Endometrial microvascular endothelial cells (primary cell): ENCODE data around the gene CDKAL1. TPM values are rescaled to one million over a fixed set of nuclear protein-coding genes. Genes with fewer than 3 reads are reported as not detected.
"Not testable (repeated sequence)": the region's sequence is repeated elsewhere in the genome, so short reads cannot be mapped to it uniquely, and the experiment has no call there.

Source experiments
- in situ Hi-C: cut with HindIII; loops from 2 replicates; pipeline ENCODE4 v1.10.0; 2017; ENCODE audit warnings: low sequenced_read_pairs, low pct_unique_long_range_greater_than_20kb; ENCODE audit errors: inconsistent ontology term
- total RNA-seq: library from RNA; depleted of rRNA; stranded (reverse); fragments of >200 nt; gene quantifications from one replicate; pipeline ENCODE4 v1.2.3, GENCODE V29; 2015; ENCODE audit errors: inconsistent ontology term

Gene CDKAL1
- total RNA-seq, 1 donor from 2014 or later, result 15.4 TPM

DNA sequence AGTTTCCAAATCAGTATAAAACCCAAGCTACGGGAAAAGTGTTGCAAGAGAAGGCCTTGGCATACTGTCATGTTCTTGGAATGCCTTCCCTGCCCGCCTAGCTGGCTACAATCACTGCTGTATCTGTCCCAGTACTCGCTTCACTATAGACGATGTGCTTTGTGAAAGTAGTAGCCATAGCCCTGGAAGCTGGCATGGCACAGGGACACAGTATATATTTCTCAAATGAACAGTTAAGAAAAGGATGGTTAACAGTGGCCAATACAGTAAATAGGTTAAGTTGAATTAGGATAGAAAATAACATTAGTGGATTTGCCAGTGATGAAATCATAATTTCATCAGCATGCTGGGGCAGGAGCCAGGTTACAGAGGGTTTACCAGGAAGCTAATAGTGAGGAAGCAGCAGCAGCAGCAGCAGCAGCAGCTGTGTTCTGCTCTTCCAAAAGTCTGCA, 499.3 kb downstream of the CDKAL1 start:
- in situ Hi-C loops, result no loop called here

DNA sequence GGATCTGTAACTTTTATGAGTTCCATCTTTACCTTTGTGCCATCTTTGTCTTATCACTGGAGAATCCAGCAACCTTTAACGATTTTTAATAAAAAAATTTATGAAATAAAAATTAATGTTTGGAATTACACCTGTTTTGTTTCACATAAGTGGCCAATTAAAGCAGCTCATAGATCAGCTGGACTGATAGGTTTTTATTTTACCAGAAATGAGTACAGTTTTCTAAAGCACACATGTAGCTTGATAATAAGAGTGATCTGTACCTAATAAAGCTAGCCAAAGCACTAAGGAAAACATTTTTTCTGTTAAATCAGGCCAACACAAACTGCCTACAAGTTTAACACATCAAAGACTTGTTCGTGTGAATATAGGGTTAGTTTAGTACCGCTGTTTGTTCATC, 500.1 kb downstream of the CDKAL1 start:
- in situ Hi-C loops, result no loop called here

DNA sequence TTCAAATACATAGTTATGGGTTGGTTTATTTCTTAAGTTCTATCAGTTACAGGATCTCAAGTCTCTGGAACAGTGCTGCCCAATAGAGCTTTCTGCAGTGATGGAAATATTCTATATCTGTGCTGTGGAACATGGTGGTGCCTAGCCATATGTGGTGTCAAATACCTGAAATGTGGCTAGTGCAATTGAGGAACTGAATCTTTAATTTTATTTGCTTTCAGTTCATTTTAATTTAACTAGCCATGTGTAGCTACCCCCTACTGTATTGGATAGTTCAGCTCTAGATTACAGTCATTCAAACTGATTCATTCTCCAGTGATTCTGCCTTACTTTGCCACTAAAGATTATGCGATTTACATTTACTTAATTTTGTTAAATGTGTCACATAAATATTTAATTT, 503.2 kb downstream of the CDKAL1 start:
- in situ Hi-C loops, result no loop called here

DNA sequence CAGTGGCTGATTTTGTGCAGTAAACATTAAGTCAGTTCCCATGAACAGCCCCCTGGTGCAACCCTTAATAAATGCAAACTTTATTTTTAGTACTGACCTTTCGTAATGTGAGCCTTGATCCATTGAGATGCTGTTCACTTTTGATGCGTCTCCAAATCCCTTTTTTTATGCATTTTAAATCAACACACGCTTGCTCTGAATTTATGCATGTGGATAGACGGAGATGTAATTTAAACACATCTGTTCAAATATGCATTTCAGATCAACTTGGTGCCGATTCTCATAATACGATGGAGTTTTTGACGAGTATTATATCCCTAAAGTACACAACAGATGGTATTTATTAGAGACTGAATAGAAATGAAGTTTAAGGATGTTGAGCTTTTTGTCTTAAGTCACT, 505.7 kb downstream of the CDKAL1 start:
- in situ Hi-C loops, result no loop called here

DNA sequence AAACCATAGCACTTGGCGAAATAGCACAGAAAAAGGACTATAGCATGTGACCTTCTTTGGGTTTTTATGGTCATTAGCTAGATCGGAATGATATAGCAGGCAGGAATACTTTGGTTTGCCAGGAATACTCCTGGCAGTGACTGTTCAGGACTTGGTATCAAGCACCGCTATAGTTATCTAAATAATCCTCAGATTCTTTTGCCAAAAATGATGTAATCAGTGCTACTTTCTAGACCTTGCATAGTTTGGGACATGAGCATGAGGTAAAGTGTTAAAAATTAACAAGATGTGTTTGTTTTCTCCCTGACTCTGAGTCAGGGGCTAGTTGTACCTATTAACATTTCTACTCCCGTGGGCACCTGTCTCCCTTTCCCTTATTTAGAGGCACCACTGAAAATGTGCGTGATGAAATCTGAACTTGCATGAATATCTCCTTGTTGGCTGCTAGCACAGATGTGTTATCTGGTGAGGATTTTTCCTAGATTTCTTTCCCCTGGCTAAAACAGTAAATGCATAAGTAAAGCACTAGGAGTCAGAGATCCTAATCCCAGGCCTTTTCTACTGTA, 511.0 kb downstream of the CDKAL1 start:
- in situ Hi-C loops, result no loop called here

DNA sequence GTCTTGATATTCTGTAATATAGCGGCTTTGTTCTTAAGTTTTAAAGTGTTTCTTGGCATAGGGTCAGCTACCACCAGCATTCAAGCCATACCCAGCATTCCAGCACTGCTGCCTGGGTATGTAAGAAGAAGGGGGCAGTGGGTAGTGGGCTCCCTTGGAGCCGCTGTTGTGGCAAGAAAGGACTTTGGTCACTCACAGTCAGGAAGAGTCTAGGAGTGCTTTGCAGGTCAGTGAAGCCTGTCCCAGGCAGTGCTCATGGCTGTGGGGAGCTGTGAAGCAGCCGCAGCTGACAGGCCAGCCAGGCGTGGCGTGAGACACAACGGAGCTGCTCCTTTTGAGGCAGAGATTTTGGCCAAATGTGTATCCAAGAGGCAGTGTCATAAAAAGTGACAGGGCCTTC, 512.0 kb downstream of the CDKAL1 start:
- in situ Hi-C loops, result no loop called here

DNA sequence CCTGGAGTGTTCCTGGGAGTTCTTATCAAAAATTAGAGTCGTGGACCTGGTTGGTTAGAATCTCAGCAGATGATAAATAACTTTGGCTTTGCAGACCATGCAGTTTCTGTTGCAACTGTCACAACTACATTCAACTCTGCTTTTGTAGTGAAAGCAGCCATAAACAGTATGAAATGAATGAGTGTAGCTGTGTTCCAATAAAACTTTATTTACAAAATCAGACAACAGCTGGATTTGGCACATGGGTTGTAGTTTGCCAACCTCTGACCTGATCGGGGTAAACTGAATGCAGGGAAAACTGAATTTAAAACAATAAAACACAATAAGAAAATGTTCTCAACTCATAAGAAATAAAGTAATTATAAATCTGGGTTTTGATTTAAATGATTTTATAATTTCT, 513.8 kb downstream of the CDKAL1 start:
- in situ Hi-C loops, result no loop called here

DNA sequence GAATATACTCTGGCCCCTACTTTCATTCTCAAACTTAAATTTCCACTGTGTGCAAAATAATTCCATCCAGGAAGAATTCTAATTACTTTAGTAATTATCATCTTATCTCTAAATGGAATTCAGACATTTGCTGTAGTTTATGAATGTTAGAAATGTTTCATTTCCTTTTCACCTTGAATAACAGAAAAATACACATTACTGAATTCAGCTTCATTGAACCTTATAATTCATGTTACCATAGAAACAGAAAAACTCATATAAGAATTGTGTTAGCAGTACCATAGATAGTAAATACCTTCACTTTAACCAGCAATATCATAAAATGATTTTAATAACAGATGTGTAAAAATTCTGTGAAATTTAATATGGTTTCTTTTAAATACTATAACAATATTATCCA, 514.9 kb downstream of the CDKAL1 start:
- in situ Hi-C loops, result no loop called here

DNA sequence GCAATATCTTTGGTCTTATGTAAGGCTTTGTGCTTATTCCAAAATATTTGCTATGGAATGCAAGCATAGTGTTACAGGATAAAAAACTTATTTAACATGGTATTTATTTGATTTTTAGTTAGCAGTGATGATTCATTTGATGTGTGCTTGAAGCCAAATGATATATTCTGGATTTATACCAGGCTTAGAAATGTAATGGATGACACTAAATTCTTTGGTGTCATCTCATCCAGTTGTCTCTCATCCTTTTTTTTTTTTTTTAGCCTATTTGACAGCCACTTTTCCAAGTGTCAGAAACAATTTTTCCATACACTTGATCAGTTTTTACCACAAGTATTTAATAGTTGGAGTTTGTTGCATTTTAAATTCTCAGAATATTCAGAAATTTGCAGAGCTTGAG, 515.3 kb downstream of the CDKAL1 start:
- in situ Hi-C loops, result no loop called here

DNA sequence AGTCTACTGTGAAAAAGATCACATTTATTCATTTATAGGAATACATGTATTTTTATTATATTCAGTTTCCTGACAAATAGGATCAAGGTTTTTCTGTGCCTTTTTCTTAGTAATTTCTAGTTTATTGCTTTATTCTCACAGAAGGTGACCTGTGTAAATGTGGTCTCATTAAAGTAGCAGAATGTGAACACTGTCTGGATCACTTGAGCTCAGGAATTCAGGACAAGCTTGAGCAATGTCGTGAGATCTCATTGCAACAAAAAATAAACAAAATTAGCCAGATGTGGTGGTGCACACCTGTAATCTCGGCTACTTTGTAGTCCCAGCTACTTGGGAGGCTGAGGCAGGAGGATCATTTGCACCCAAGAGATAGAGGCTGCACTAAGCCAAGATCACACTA, 516.7 kb downstream of the CDKAL1 start:
- in situ Hi-C loops, result no loop called here

DNA sequence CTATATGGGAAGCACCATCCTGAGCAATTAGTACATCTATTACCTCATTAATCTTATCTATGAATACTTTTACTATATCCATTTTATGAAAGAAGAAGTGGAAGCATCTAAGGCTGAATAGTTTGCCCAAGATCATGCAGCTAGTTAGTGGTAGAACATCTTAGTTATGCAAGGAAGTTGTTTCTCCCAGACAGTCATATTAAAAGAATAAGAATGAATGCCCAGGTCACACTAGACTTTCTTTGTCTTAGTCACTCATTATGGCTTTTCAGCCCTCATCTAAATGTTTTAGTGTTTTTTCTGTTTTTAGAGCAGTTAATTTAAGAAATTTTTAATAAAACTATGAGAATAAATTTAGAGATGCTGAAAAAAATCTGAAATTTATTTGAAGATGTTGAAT, 517.5 kb downstream of the CDKAL1 start:
- in situ Hi-C loops, result no loop called here

DNA sequence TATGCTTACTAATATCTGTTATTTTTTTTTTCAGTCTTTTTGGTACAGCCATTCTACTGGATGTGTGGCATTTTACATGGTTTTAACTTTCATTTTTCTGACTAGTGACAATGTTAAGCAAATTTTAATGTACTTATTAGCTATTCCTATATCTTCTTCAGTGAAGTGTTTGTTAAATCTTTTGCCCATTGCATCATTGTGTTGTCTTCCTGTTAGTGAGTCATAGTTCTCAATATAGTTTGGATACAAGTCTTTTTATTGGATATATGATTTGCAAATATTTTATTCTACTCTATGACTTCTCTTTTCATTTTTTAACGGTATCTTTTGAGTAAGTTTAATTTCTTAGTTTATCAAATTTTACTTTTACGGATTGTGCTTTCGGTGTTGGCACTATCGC, 519.4 kb downstream of the CDKAL1 start:
- in situ Hi-C loops, result no loop called here

DNA sequence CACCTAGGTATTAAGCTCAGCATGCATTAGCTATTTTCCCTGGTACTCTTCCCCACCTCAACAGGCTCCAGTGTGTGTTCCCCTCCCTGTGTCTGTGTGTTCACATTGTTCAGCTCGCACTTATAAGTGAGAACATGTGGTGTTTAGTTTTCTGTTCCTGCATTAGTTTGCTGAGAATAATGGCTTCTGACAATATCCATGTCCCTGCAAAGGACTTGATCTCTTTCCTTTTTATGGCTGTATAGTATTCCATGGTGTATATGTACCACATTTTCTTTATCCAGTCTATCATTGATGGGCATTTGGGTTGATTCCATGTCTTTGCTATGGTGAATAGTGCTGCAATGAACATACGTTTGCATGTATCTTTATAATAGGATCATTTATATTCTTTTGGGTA, 521.2 kb downstream of the CDKAL1 start:
- in situ Hi-C loops, result not testable (repeated sequence)

DNA sequence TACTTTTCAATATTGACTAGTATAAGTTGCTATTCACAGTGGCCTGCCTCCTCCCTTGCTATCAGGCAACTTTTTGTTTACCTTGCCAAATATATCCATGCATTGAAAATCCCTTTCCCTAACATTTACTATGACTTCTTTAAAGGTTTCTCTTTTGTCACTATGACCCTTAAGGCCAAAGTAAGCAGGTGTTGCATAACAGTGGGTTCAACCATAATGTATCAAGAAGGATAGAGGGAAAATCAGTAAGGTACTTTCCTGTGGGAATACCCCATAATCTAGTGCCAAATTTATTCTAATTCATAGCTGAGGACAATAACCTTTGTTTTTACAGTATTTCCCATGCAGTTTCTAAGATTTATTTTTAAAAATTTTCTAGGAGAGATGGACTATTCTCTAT, 527.6 kb downstream of the CDKAL1 start:
- in situ Hi-C loops, result no loop called here

DNA sequence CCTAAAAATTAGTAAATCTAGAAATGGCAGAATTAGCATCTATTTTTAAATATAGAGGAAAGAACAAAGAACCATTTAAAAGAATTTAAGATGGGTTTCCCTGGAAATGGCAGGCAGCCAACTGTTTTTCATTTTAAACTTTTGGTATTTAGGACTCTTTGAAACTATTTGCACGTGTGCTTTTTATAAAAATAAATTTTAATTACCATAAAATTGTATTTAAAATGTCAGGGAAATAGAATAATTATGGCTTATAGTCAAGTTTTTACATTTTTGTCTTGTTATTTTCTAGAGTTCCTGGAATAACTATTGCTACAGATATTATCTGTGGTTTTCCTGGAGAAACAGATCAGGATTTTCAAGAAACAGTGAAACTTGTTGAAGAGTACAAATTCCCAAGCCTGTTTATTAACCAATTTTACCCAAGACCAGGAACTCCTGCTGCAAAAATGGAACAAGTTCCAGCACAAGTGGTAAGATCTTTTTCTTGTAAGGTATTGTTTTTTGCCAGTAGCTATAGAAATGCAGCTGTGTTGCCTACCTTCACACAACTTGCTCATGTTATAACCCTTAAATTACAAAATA, 530.6 kb downstream of the CDKAL1 start:
- in situ Hi-C loops, result no loop called here

DNA sequence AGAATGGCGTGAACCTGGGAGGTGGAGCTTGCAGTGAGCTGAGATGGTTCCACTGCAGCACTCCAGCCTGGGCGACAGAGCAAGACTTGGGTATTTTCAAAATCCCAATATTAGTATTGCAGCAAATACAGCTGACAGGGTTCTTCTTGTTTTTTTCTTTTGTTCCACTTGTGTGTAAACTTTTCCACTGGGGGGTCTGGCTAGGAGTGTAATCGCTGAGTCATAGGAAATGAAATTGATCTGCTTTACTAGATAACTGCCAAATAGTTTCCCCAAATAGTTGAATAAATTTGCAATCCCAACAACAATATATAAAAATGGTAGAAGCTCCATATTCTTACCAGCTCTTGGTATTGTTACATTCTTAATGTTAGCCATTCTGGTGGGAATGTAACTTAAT, 533.3 kb downstream of the CDKAL1 start:
- in situ Hi-C loops, result no loop called here

DNA sequence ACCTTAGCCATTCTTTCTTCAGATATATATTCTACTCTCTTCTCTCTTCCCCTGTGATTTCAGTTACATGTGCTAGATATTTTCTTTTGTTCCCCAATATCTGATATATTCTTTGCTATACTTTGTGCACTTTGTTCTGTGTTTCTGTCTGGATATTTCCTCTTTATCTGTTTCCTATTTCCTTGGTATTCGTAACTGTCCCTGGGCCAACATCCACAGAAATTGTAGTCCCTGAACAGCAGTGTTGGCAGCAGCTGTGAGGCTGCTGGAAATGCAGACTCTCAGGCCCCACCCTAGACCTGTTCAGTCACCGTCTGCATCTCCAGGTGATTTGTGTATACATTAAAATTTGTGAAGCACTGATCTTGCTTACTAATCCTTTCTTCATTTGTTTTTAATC, 536.4 kb downstream of the CDKAL1 start:
- in situ Hi-C loops, result no loop called here

DNA sequence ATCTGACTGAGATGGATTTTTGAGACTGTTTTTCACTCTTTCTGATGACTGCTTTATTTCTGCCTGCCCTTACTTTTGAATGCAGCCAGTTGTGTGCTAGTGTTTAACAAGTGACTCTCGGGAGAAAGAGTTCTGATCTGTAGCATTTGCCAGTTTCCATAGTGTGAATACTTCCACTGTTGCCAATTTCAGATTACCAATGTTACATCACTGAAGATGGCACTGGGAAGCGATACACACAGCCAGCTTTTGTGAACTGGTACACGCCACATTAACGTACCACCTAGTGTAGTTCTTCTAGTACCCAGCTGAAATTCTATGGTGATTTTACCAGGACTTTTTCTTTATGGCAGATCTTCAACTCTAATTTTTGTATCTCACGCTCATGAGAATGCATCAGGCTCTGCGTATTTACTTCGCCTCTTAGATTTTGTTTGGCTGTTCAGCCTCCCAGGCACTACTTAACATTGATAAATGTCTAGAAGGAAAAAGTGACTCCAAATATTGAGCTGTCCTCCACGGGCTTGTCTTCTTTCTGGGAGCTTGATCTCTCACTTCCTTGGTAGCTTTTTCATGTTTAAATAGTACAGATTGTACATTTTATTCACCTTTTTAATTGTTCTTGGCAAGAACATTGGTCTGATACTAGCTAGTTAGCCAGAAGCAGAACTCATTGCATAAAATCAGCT, 537.7 kb downstream of the CDKAL1 start:
- in situ Hi-C loops, result no loop called here

DNA sequence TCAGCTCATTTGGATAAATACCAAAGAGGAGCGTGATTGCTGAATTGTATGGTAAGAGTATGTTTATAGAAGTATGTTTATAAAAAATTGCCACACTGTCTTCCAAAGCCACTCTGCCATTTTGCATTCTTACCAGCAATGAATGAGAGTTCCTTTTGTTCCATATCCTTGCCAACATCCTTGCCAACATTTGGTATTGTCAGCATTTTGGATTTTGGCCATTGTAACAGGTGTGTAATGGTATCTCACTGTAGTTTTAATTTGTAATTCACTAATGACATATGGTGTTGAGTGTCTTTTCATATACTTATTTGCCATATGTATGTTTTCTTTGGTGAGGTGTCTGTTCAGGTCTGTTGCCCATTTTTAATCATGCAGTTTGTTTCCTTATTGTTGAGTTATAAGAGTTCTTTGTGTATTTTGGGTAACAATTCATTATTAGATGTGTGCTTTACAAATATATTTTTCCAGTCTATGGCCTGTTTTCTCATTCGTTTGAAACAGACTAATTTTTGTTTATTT, 539.1 kb downstream of the CDKAL1 start:
- in situ Hi-C loops, result no loop called here

DNA sequence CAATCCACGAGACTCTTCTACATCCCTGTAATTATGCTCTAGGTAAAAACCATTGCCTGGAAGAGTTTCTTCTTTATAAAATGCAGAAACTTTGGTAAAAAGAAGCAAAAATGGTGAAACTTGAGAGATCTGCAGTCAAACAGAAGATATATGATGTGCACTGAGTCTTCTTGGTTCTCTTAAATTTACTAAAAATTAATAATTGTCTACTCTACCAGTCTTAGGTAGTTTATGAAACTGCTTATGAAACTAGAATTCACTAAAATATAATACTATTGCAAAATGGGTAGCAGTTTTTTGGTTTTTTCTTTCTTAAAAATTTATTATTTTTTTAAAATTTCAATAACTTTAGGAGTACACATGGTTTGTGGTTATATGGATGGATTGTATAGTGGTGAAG, 540.2 kb downstream of the CDKAL1 start:
- in situ Hi-C loops, result no loop called here
